Measurements from ENCODE around the gene ARSG. TPM values are rescaled to one million over a fixed set of nuclear protein-coding genes. Genes with fewer than 3 reads are reported as not detected.

Gene ARSG
- total RNA-seq, 2 experiments from 2014 or later, result 26.1 to 53.0 TPM

DNA sequence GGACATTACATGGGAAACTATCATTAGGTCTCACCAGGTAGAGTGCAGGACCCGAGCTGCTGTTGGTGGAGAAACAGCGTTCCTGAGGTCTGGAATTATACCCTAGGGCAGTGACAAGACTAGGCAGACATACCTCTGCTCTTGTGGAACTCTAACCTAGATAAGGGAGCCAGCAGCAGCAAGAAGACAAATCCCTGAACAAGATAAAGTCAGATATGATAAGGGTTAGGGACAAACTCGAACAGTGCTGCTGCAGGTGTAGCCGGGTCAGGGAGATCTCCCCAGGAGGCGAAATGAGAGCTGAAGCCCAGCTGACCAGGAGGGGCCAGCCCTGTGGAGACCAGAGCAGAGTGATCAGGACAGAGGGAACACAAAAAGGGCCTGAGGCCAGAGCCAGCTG lies 34.7 kb downstream of the ARSG start:
- POLR2A ChIA-PET, result interaction anchor here (0.5 to 1.5 kb wide), 3 partner anchors 16 to 107 kb away, joined by 4 read pairs; no protein-coding TSS in a partner anchor
- no peak for DNase-seq (ENCODE audit: low spot score)
- BruUV-seq (replicated peaks), result no TSS peak
- no peaks in the 10 kb centered on the region for H3K36me3 ChIP-seq (ENCODE audit: insufficient read depth, low read length)
- no peak overlapping the region for H3K4me3 ChIP-seq (ENCODE audit: low read depth, low read length, poor library complexity, severe bottlenecking)
- no peaks in the 10 kb centered on the region for H3K9me2 ChIP-seq (ENCODE audit: insufficient read depth, low read length)
- intact Hi-C loops (cut with micrococcal nuclease; ENCODE audit: unreplicated experiment), result no loop called here
- no peak overlapping the region for H3K4me2 ChIP-seq (ENCODE audit: low read length)
- no peak overlapping the region for H3K27ac ChIP-seq (ENCODE audit: low read depth, low read length, poor library complexity, severe bottlenecking)
- no peaks in the 10 kb centered on the region for H3K79me2 ChIP-seq (ENCODE audit: insufficient read depth, low read depth, low read length)
- H2AFZ ChIP-seq (ENCODE audit: low read length), result no peak overlapping the region
- H3K4me1 ChIP-seq (ENCODE audit: insufficient read depth, low read length, poor library complexity, severe bottlenecking), result no peaks in the 10 kb centered on the region
- TF ChIP-seq, protein P1, sequence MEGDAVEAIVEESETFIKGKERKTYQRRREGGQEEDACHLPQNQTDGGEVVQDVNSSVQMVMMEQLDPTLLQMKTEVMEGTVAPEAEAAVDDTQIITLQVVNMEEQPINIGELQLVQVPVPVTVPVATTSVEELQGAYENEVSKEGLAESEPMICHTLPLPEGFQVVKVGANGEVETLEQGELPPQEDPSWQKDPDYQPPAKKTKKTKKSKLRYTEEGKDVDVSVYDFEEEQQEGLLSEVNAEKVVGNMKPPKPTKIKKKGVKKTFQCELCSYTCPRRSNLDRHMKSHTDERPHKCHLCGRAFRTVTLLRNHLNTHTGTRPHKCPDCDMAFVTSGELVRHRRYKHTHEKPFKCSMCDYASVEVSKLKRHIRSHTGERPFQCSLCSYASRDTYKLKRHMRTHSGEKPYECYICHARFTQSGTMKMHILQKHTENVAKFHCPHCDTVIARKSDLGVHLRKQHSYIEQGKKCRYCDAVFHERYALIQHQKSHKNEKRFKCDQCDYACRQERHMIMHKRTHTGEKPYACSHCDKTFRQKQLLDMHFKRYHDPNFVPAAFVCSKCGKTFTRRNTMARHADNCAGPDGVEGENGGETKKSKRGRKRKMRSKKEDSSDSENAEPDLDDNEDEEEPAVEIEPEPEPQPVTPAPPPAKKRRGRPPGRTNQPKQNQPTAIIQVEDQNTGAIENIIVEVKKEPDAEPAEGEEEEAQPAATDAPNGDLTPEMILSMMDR (conservative IDR thresholded peaks at IDR 0.05; ENCODE audit: low read length), result no peak
- CTCF ChIA-PET (ENCODE audit: unreplicated experiment), result interaction anchor here (0.6 kb wide), 1 partner anchor 12 kb away, joined by 3 read pairs; no protein-coding TSS in a partner anchor
- no peaks in the 10 kb centered on the region for H4K20me1 ChIP-seq (ENCODE audit: insufficient read depth, low read length)
- H3K9me3 ChIP-seq (ENCODE audit: low read length), result no peaks in the 10 kb centered on the region

GRCh38 chr17:68326681-68327080 lies 35.4 kb downstream of the ARSG start:
- no peak for DNase-seq (ENCODE audit: low spot score)
- Histone ChIP-seq H3K9me2 (ENCODE audit: insufficient read depth, low read length) (no peaks in the 10 kb centered on the region), H3K36me3 (ENCODE audit: insufficient read depth, low read length) (no peaks in the 10 kb centered on the region), H3K4me2 (ENCODE audit: low read length) (no peak overlapping the region), H2AFZ (ENCODE audit: low read length) (no peak overlapping the region), H3K4me3 (ENCODE audit: low read depth, low read length, poor library complexity, severe bottlenecking) (no peak overlapping the region), H3K79me2 (ENCODE audit: insufficient read depth, low read depth, low read length) (no peaks in the 10 kb centered on the region), H3K4me1 (ENCODE audit: insufficient read depth, low read length, poor library complexity, severe bottlenecking) (no peaks in the 10 kb centered on the region), H3K9me3 (ENCODE audit: low read length) (no peaks in the 10 kb centered on the region), H4K20me1 (ENCODE audit: insufficient read depth, low read length) (no peaks in the 10 kb centered on the region), H3K27ac (ENCODE audit: low read depth, low read length, poor library complexity, severe bottlenecking) (no peak overlapping the region)
- BruUV-seq (replicated peaks), result no TSS peak
- POLR2A ChIA-PET, result interaction anchor here (0.6 to 1.5 kb wide), 4 partner anchors 9 to 162 kb away, joined by 3 to 4 read pairs (median 4); no protein-coding TSS in a partner anchor
- TF ChIP-seq, protein P1 (conservative IDR thresholded peaks at IDR 0.05; ENCODE audit: low read length), result no peak
- no peak for TF ChIP-seq EZH2phosphoT487 (IDR thresholded peaks at IDR 0.05; ENCODE audit: borderline replicate concordance, low read depth, low read length)
- intact Hi-C loops (cut with micrococcal nuclease; ENCODE audit: unreplicated experiment), result no loop called here
- CTCF ChIA-PET (ENCODE audit: unreplicated experiment), result interaction anchor here (0.6 kb wide), 1 partner anchor 18 kb away, joined by 4 read pairs; no protein-coding TSS in a partner anchor

DNA sequence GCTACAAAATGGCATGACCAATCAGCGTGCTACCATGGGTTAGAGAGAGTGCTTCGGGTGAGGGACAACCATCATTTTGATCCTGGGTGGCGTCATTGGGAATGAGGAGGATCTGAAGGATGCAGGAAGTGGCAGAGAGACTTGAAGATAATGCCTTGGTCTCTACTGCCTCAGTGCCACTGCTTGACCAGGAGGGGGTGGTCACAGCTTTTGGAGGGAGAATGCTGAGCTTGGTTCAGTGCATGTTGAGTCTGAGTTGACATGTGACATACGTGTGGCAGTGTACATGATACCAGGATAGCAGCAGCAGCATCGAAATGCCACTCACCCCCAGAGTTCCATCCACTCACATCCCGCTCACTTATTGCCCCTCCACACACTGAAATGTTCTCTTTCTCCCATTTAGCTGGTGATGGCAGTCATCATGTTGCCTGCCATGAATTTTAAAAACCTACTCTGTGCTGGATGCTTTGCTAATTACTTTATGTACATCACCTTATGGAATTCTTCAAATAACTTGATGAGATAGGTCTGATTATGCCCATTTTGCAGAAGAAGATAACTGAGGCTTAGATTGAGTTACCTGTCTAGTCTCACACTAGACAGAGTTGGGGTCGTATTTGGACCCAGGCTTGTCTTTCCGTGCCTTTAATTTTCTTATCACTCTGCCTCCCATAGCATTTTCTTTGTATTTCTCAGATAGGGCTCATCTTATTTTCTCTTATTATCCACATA lies 36.7 kb downstream of the ARSG start:
- POLR2A ChIA-PET, result interaction anchor here (0.7 to 1.5 kb wide), 2 partner anchors 36 to 38 kb away, joined by 3 read pairs; no protein-coding TSS in a partner anchor
- H3K9me2 ChIP-seq (ENCODE audit: insufficient read depth, low read length), result no peaks in the 10 kb centered on the region

More for the DNA sequence above, 36.7 kb downstream of the ARSG start:
- H3K27ac ChIP-seq (ENCODE audit: low read depth, low read length, poor library complexity, severe bottlenecking), result no peak overlapping the region
- H3K36me3 ChIP-seq (ENCODE audit: insufficient read depth, low read length), result no peaks in the 10 kb centered on the region
- TF ChIP-seq, protein P1 (conservative IDR thresholded peaks at IDR 0.05; ENCODE audit: low read length), result peak; percentile 58
- no peak for TF ChIP-seq EZH2phosphoT487 (IDR thresholded peaks at IDR 0.05; ENCODE audit: borderline replicate concordance, low read depth, low read length)
- no TSS peak for BruUV-seq (replicated peaks)
- no peaks in the 10 kb centered on the region for H3K4me1 ChIP-seq (ENCODE audit: insufficient read depth, low read length, poor library complexity, severe bottlenecking)
- H3K9me3 ChIP-seq (ENCODE audit: low read length), result no peaks in the 10 kb centered on the region
- H3K4me2 ChIP-seq (ENCODE audit: low read length), result no peak overlapping the region
- intact Hi-C loops (cut with micrococcal nuclease; ENCODE audit: unreplicated experiment), result no loop called here
- no peak overlapping the region for H3K4me3 ChIP-seq (ENCODE audit: low read depth, low read length, poor library complexity, severe bottlenecking)
- CTCF ChIA-PET (ENCODE audit: unreplicated experiment), result interaction anchor here (1.0 kb wide), 1 partner anchor 71 kb away, joined by 3 read pairs; no protein-coding TSS in a partner anchor
- no peaks in the 10 kb centered on the region for H4K20me1 ChIP-seq (ENCODE audit: insufficient read depth, low read length)
- no peak overlapping the region for H2AFZ ChIP-seq (ENCODE audit: low read length)
- H3K79me2 ChIP-seq (ENCODE audit: insufficient read depth, low read depth, low read length), result no peaks in the 10 kb centered on the region
- no peak for DNase-seq (ENCODE audit: low spot score)
